Heart left ventricle (tissue), 13 donors: Measurements from ENCODE around the gene ATXN7L1.

Experiments
- CTCF ChIP-seq, 12 donors: fragments of 200-600 bp; sonication (generic) in 4 of 12; IDR thresholded peaks; one replicate each; pipeline versions ENCODE4 v1.5.0 to v1.8.0; 2018 to 2022; ENCODE audit warnings: antibody characterized with exemption in 12 of 12, mild to moderate bottlenecking in 5 of 12
- POLR2A ChIP-seq, 2 donors: fragments of 450-650 bp; IDR thresholded peaks; one replicate each; pipeline ENCODE4 v1.6.1; 2017; ENCODE audit warnings: antibody characterized with exemption in 2 of 2, mild to moderate bottlenecking in 2 of 2, moderate library complexity in 2 of 2
- donor health status: ischemic (EF 13 %, LVEDD 7.1; RV severe dilation, severe dysfunction).
- donor health status: DM: no; HTN: yes; CAD: no.
- donor health status: DM: no; HTN: no; CAD: no.
- donor health status: ischemic (EF 25% LVEDD 6.9; RV normal size, moderate dysfunction).
- donor health status: ischemic (EF 25% LVEDD 5.7; RV mildly dilated, moderate dysfunction).
- donor health status: ischemic (EF 35%, LVEDD 5.7; RV mildly dilated, moderate dysfunction).
- donor health status: nonischemic (EF 11% LVEDD 7.7; RV severe dilation, severe dysfunction).
- donor health status: DM: yes; HTN: yes; CAD: no.
- donor health status: PGD.
- donor health status: ischemic (EF 29% LVEDD 5.4; RV normal size, mild dysfunction).
- donor health status: nonischemic (EF 23%, LVEDD 6.1; RV moderate dilation, normal function).

GRCh38 chr7:105879782-105880181, 3.4 kb upstream of the ATXN7L1 start:
- TF ChIP-seq POLR2A (IDR thresholded peaks at IDR 0.05) (no peak), CTCF (IDR thresholded peaks at IDR 0.05) (no peak)
